ENCODE data around the gene HYAL3. TPM values are rescaled to one million over a fixed set of nuclear protein-coding genes. Genes with fewer than 3 reads are reported as not detected.

HYAL3 gene
- total RNA-seq, 3 donors from 2014 or later: 1.4 to 2.9 (median 1.4) TPM

DNA sequence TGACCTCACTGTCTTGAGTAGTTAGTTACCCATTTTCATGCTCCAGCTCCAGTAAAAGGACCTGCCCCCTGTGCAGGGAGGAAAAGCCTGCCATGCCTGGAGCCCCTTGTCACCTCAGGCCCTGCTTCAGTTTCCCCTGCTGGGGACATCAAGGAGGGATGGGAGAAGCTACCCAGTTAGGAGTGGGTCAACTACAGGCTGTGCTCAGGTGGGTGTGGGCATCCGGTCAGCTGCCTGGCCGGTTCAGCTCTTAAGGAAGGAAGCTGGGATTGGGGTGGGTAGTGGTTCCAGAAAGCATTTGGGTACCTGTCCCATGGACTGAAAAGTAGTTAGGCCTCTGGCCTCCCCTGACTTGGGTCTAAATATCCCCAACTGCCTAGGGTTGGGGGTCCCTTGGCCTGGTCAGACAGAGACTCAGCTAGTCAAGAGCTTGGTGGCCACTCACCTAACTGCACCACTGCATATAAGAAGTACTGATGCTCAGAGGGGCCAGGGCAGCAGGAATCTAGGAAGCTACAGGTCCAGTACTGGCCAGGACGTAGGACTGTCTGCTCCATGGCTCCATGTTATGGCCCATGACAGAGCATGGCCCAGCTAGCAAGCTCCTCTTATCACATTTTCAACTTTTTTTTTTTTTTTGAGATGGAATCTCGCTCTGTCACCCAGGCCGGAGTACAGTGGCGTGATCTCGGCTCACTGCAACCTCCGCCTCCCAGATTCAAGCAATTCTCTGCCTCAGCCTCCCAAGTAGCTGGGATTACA lies 19.8 kb downstream of the HYAL3 start:
- no peak for ATAC-seq
- DNase-seq: no peak
- H3K4me3 ChIP-seq: no peak overlapping the region
- H3K36me3 ChIP-seq (ENCODE audit: low read depth): no peaks in the 10 kb centered on the region
- intact Hi-C loops (cut with DNase I, micrococcal nuclease): loop anchor here (10.0 kb wide), 2 partner anchors 55 to 85 kb away; partner anchors contain the start of gene GNAT1 (in 2 of the 2)
- H3K9me3 ChIP-seq: no peaks in the 10 kb centered on the region
- peaks cover 2% of the 10 kb centered on the region for H3K4me1 ChIP-seq (ENCODE audit: low read depth)
- TF ChIP-seq, protein P1, sequence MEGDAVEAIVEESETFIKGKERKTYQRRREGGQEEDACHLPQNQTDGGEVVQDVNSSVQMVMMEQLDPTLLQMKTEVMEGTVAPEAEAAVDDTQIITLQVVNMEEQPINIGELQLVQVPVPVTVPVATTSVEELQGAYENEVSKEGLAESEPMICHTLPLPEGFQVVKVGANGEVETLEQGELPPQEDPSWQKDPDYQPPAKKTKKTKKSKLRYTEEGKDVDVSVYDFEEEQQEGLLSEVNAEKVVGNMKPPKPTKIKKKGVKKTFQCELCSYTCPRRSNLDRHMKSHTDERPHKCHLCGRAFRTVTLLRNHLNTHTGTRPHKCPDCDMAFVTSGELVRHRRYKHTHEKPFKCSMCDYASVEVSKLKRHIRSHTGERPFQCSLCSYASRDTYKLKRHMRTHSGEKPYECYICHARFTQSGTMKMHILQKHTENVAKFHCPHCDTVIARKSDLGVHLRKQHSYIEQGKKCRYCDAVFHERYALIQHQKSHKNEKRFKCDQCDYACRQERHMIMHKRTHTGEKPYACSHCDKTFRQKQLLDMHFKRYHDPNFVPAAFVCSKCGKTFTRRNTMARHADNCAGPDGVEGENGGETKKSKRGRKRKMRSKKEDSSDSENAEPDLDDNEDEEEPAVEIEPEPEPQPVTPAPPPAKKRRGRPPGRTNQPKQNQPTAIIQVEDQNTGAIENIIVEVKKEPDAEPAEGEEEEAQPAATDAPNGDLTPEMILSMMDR (IDR thresholded peaks at IDR 0.05): no peak

DNA sequence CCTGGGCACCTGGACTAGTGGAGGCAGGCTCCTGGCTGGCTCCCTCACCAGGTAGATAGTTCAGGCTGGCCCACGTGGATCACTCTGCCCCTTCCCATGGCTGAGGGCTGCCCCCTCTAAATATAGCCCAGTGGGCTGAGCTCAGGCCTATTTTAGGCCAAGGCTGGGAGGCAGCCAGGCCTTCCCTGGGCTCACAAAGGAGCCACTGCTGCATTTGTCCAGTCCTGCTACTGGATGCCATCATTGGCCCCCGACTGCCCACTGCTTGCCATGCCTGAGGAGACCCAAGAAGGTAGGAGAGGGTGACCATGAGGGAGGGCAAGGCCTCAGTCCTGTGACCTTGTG lies 20.4 kb downstream of the HYAL3 start, which contains the start of gene LSMEM2:
TSS of gene LSMEM2 (plus strand) at position 208 of the 345 bp plus-strand sequence. CDS start at position 235, 27 bp downstream.
- ATAC-seq (no peak), DNase-seq (no peak)
- Histone ChIP-seq H3K36me3 (ENCODE audit: low read depth) (no peaks in the 10 kb centered on the region), H3K4me1 (ENCODE audit: low read depth) (peaks cover 3% of the 10 kb centered on the region), H3K4me3 (no peak within 1 kb of the TSS), H3K9me3 (no peaks in the 10 kb centered on the region)
- intact Hi-C loops (cut with DNase I, micrococcal nuclease): loop anchor here (10.0 kb wide), 2 partner anchors 54 to 84 kb away; partner anchors contain the start of gene GNAT1 (in 2 of the 2)
- TF ChIP-seq, protein P1 (IDR thresholded peaks at IDR 0.05): no peak

DNA sequence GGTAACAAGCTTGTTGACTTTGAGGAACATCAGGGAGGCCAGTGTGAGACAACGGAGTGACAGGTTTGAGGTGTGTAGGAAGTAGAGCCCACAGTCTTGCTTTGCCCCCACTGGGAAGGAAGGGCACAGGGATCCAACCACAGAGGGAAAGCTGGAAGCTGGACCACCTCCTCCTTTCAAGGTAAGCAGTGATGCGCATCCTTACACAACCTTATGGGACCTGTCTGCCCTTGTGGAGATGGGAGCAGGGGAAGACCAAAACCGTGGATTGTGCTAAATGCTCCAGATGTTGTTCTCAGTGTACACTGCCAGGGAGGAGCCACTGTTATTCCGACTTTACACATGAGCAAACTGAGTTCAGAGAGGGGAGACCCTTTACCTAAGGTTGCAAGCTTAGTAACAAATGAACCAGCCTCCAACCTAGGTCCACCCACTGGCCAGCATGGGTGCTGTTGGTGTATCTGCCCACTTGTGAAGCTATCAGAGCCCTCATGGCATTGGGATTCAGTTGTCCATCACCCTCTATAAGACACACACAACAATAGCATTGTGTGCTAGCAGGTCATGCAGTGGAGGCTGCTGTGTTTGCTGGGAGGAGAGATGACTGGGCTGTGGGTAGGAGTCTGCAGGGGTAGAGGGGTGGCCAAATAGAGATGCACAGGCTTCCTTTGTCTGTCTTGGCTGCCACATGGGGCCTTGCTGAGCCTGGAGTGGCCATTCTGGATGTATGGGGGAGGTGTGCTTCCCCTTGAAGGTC lies 20.9 kb downstream of the HYAL3 start:
- no peaks in the 10 kb centered on the region for H3K9me3 ChIP-seq
- DNase-seq (no peak), ATAC-seq (no peak)
- intact Hi-C loops (cut with DNase I, micrococcal nuclease): loop anchor here (10.0 kb wide), 2 partner anchors 54 to 84 kb away; partner anchors contain the start of gene GNAT1 (in 2 of the 2)
- H3K36me3 ChIP-seq (ENCODE audit: low read depth): no peaks in the 10 kb centered on the region
- peaks cover 8% of the 10 kb centered on the region for H3K4me1 ChIP-seq (ENCODE audit: low read depth)
- TF ChIP-seq, protein P1 (IDR thresholded peaks at IDR 0.05): no peak
- no peak overlapping the region for H3K4me3 ChIP-seq

DNA sequence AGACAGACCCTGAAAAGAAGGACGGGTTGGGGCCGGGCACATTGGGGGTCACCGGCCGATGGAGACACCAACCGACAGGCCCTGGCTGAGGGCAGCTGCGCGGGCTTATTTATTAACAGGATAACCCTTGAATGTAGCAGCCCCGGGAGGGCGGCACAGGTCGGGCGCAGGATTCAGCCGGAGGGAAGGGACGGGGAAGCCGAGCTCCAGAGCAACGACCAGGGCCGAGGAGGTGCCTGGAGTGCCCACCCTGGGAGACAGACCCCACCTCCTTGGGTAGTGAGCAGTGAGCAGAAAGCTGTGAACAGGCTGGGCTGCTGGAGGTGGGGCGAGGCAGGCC lies 22.5 kb downstream of the HYAL3 start:
- H3K9me3 ChIP-seq: no peaks in the 10 kb centered on the region
- no peak overlapping the region for H3K4me3 ChIP-seq
- ATAC-seq (no peak), DNase-seq (no peak)
- TF ChIP-seq, protein P1 (IDR thresholded peaks at IDR 0.05): no peak
- intact Hi-C loops (cut with DNase I, micrococcal nuclease): loop anchor here (10.0 kb wide), 2 partner anchors 52 to 82 kb away; partner anchors contain the start of gene GNAT1 (in 2 of the 2)
- peaks cover 15% of the 10 kb centered on the region for H3K4me1 ChIP-seq (ENCODE audit: low read depth)
- no peaks in the 10 kb centered on the region for H3K36me3 ChIP-seq (ENCODE audit: low read depth)

DNA sequence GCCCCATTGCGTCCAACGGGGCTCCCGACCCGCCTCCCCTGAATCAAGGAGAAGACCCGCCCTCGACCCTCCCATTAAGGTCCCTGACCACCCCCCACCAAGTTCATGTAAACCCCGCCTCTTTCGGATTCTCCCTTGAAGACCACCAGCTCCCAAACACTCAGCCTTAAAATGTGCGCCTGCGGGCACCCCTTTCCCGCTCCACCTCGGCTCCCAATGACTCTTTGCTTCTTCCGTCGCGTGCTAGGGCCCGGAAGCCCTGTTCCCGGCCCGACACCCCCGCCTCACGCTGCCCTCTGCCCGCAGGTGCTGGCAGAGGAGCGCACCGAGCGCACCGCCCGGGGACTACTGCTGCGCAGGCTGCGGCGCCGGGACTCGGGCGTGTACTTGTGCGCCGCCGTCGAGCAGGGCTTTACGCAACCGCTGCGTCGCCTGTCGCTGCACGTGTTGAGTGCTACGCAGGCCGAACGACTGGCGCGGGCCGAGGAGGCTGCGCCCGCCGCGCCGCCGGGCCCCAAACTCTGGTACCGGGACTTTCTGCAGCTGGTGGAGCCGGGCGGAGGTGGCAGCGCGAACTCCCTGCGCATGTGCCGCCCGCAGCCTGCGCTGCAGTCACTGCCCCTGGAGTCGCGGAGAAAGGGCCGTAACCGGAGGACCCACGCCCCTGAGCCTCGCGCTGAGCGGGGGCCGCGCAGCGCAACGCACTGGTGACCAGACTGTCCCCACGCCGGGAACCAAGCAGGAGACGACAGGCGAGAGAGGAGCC lies 23.0 kb downstream of the HYAL3 start:
- H3K36me3 ChIP-seq (ENCODE audit: low read depth): no peaks in the 10 kb centered on the region
- H3K4me1 ChIP-seq (ENCODE audit: low read depth): peaks cover 21% of the 10 kb centered on the region
- intact Hi-C loops (cut with DNase I, micrococcal nuclease): loop anchor here (10.0 kb wide), 2 partner anchors 51 to 81 kb away; partner anchors contain the start of gene GNAT1 (in 2 of the 2)
- no peak overlapping the region for H3K4me3 ChIP-seq
- ATAC-seq: no peak
- TF ChIP-seq, protein P1 (IDR thresholded peaks at IDR 0.05): no peak
- no peaks in the 10 kb centered on the region for H3K9me3 ChIP-seq
- DNase-seq: no peak
